Neural crest cell (in vitro differentiated cells): ENCODE measurements around the gene GNG4. TPM values are rescaled to one million over a fixed set of nuclear protein-coding genes. Genes with fewer than 3 reads are reported as not detected.

Experiments
- DNase-seq: peaks from one replicate; pipeline ENCODE4 v3.0.0; 2021; ENCODE audit warnings: low read depth, mixed read lengths, low spot score
- H3K27ac Mint-ChIP-seq: one replicate; pipeline ENCODE4 v1.8.0; 2021; ENCODE audit warnings: mild to moderate bottlenecking, mixed read lengths; ENCODE audit not compliant: unreplicated experiment
- H3K27me3 Mint-ChIP-seq: 2 replicates; pipeline ENCODE4 v1.8.0; 2021; ENCODE audit warnings: low read depth, mild to moderate bottlenecking, mixed read lengths
- H3K36me3 Mint-ChIP-seq: 2 replicates; pipeline ENCODE4 v1.8.0; 2021; ENCODE audit warnings: low read depth, mild to moderate bottlenecking, mixed read lengths
- H3K4me1 Mint-ChIP-seq: 2 replicates; pipeline ENCODE4 v1.8.0; 2021; ENCODE audit warnings: mixed read lengths
- H3K4me3 Mint-ChIP-seq: one replicate; pipeline ENCODE4 v1.8.0; 2021; ENCODE audit warnings: mild to moderate bottlenecking, mixed read lengths
- H3K9me3 Mint-ChIP-seq: 2 replicates; pipeline ENCODE4 v1.8.0; 2021; ENCODE audit warnings: mixed read lengths
- CTCF ChIP-seq: fragments of 200-600 bp; sonication (generic); conservative IDR thresholded peaks from 2 replicates; pipeline ENCODE4 v1.5.0; 2021; ENCODE audit warnings: antibody characterized with exemption, mild to moderate bottlenecking
- total RNA-seq: library from RNA; stranded (reverse); gene quantifications from 2 replicates; pipeline ENCODE4 v1.2.1, GENCODE V29; 2021

The GNG4 gene
- total RNA-seq, 1 donor from 2014 or later, result 38.2 TPM

GRCh38 chr1:235682216-235682615 is 32.6 kb upstream of the GNG4 start:
- no peaks in the 10 kb centered on the region for H3K4me1 Mint-ChIP-seq
- H3K9me3 Mint-ChIP-seq, result no peaks in the 10 kb centered on the region
- no peak overlapping the region for H3K27ac Mint-ChIP-seq
- TF ChIP-seq CTCF, result no peak
- H3K36me3 Mint-ChIP-seq, result no peaks in the 10 kb centered on the region
- DNase-seq, result no peak
- H3K27me3 Mint-ChIP-seq, result no peaks in the 10 kb centered on the region
- no peak overlapping the region for H3K4me3 Mint-ChIP-seq

DNA sequence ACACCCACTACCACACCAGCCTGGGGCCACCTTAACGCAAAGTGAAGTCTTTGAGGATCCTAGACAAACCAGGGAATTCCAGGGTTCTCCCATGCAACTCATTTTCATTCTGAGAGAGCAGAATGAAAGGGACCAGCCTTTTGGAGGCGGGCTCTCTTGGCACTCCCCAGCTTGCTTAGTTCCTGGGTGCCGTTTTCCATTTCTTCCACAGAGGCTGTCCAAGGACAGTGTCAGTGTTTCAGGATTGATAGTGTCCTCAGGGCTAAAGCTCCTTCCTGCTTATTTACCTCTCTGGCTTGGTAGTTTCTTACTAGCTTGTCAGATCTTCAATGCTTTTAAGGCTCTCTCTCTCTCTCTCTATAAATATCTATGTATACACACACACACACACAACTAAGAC is 30.1 kb upstream of the GNG4 start:
- Mint-ChIP-seq H3K27me3 (no peaks in the 10 kb centered on the region), H3K4me1 (no peaks in the 10 kb centered on the region), H3K4me3 (no peak overlapping the region), H3K27ac (no peak overlapping the region), H3K9me3 (peaks cover 4% of the 10 kb centered on the region), H3K36me3 (peaks cover 10% of the 10 kb centered on the region)
- no peak for DNase-seq
- TF ChIP-seq CTCF, result no peak

DNA sequence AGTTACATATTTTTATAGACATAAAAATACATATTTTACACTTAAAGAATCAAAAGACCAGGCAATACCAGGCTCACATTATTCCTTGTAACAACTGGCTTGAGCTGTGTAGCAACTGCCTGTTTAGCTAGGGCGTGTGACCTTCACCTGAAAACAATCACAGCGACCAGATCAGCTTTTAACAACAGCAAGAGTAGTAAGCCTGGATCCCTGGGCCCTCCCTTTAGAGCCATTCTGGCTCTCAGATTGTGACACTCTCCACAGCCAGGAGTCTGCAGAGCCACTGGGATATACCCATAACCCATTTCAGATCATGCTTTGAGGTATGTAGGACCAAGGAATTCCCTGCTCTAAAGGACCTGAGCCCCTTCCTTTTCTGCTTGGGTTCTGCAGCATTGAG is 29.4 kb upstream of the GNG4 start:
- Mint-ChIP-seq H3K4me3 (no peak overlapping the region), H3K27ac (no peak overlapping the region), H3K36me3 (peaks cover 10% of the 10 kb centered on the region), H3K4me1 (no peaks in the 10 kb centered on the region), H3K27me3 (no peaks in the 10 kb centered on the region), H3K9me3 (peaks cover 4% of the 10 kb centered on the region)
- TF ChIP-seq CTCF, result no peak
- DNase-seq, result no peak

- Mint-ChIP-seq H3K9me3 (peaks cover 13% of the 10 kb centered on the region), H3K27ac (peak overlapping the region; percentile 16)
- no peak for TF ChIP-seq CTCF
Measured at GRCh38 chr1:235675152-235675890, 25.7 kb upstream of the GNG4 start.

GRCh38 chr1:235673981-235674380 is 24.4 kb upstream of the GNG4 start:
- no peak overlapping the region for H3K4me3 Mint-ChIP-seq
- no peak for TF ChIP-seq CTCF
- peaks cover 17% of the 10 kb centered on the region for H3K9me3 Mint-ChIP-seq
- H3K36me3 Mint-ChIP-seq, result peaks cover 31% of the 10 kb centered on the region
- no peaks in the 10 kb centered on the region for H3K4me1 Mint-ChIP-seq
- no peaks in the 10 kb centered on the region for H3K27me3 Mint-ChIP-seq
- DNase-seq, result no peak
- H3K27ac Mint-ChIP-seq, result no peak overlapping the region

More at GRCh38 chr1:235675152-235675890, 25.7 kb upstream of the GNG4 start:
- H3K4me3 Mint-ChIP-seq, result no peak overlapping the region
- no peak for DNase-seq
- peaks cover 23% of the 10 kb centered on the region for H3K36me3 Mint-ChIP-seq
- no peaks in the 10 kb centered on the region for H3K27me3 Mint-ChIP-seq
- H3K4me1 Mint-ChIP-seq, result no peaks in the 10 kb centered on the region
